T1000 (cell line): ENCODE measurements around the gene UGP2.
"Not testable (repeated sequence)": the region's sequence is repeated elsewhere in the genome, so short reads cannot be mapped to it uniquely, and the experiment has no call there.

Experiments
- DNase-seq: peaks from one replicate; lab custom pipeline; 2025; ENCODE audit warnings: mixed read lengths; lab: John Stamatoyannopoulos, UW

Gene UGP2

DNA sequence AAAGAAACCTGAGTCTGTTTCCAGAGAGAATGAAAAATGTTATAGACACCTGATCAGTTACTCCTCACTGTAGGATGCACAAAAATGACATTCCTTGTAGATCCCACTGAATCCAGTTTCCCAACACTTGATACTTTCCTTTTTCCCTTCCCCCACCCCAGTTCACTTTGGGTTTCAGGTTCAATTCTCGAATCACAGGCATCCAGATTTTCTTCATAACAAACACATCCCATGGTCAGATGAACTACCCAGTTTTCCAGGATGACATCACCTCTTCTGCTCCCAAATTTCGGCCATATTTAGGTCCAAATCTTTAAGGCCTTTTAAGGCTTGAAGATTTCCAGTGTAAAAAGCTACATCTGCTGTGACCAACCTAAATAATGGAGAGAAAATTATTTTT lies 51.5 kb downstream of the UGP2 start:
- no peak for DNase-seq

DNA sequence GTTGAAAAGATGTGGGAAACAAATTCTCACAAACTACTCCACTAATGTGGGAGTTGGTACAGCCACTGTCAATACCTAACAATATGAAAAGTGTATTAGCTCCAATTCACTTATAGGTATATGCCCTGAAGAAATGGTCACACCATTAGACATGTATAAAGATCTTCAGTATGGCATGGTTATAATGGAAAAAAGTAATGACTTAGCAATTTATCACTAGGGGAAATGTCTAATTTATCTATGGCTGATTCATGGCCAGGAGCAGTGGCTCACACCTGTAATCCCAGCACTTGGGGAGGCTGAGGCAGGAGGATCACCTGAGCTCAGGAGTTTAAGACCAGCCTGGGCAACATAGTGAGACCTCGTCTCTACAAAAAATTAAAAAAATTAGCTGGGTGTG lies 52.5 kb downstream of the UGP2 start:
- no peak for DNase-seq

DNA sequence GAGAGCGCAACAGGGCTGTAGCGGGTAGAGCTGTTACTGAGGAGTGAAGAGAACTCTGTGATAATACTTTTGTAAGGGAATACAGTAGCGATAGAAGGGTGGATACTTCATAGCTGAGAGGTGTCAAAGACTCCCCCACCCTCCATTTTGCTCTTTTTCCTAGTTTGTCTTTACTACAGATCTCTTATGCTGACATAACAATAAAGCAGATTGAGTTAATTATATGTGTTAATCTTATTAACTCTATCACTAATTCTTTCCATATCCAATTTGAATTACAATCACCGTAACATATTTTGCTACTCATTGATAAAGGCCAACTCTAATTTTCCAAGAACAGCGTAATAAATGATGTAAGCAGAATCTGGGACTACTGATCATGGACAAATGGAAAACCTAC lies 57.1 kb downstream of the UGP2 start:
- no peak for DNase-seq

DNA sequence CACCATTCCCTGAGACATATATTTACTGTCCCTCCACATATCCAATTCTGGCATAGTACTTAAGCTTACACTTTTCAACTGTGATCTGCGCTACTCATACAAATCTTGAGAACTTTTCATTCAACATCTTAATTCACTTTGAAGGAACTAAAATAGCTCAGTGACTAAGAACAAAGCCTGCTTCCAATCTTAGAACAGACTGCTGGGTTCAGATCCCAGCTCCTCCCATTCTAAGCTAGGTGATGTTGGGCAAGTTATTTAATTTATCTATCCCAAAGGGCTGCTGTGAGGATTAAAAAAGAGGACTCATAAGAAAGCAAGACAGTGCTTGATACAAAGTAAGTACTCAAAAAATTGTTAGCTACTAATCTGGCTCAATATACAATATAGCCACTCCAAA lies 57.9 kb downstream of the UGP2 start:
- DNase-seq = no peak

DNA sequence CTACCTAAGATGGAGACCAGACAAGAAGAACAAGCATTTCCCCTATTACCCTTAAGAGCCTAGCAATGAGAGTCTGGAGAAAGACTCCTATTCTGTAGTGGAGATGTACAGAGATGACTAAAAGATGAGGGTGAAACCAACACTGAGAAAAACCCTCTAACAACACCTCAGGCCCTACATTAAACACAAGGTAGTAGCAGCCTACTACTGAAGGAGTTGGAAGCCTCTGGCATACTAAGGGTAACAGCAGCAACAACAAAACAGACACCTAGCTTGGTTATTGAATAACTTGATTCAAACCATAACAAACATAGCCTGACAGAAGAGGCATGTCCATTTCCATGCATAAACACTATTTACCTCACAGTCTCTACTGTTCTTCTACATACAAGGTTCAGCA lies 60.5 kb downstream of the UGP2 start:
- no peak for DNase-seq

DNA sequence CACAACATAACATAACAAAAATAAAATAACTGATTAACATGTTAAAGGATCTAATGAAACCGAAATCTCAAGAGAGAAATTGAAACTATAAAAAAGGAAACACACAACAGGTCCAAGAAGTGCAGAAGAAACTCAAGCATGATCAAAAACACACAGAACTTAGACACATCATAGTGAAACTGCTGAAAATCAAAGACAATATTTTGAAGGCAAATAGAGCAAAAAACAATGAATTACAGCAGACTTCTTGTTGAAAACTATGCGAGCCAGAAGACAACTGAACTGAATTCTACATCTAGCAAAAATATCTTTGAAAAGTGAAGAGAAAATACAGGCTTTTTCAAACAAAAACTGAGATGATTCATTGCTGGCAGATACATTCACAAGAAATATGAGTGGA lies 61.3 kb downstream of the UGP2 start:
- DNase-seq = no peak

DNA sequence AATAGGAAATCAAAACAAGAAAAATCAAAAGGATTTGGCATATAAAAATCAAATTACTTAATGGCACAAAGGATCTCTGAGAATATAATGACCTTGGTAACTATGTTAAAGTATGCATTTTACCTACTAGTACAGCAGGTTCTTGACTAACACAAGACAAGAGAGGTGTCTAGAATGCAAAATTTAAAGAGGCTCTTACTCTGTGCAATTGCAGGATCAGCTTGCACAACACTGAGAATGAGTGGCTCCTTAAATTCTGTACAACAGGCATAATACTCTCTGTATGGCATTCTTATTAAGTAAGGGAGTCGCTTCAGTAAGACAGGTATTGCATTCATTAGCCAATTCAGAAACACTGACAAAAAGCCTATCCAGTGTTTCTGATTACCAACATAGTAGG lies 72.6 kb downstream of the UGP2 start:
- DNase-seq = no peak

DNA sequence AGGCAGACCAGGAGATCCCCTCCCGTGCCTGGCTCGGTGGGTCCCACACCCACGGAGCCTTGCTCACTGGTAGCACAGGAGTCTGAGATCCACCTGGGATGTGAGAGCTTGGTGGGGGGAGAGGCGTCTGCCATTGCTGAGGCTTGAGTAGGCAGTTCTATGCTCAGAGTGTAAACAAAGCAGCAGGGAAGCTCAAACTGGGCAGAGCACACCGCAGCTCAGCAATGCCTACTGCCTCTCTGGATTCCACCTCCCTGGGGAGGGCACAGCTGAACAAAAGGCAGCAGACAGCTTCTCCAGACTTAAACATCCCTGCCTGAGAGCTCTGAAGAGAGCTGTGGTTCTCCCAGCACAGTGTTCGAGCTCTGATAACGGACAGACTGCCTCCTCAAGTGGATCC lies 85.1 kb downstream of the UGP2 start:
- DNase-seq = no peak

DNA sequence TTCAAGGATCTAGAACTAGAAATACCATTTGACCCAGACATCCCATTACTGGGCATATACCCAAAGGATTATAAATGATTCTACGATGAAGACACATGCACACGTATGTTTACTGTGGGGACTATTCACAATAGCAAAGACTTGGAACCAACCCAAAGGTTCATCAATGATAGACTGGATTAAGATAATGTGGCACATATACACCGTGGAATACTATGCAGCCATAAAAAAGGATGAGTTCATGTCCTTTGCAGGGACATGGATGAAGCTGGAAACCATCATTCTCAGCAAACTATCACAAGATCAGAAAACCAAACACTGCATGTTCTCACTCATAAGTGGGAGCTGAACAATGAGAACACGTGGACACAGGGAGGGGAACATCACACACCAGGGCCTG lies 90.4 kb downstream of the UGP2 start:
- not testable (repeated sequence) for DNase-seq
